ENCODE measurements around the gene HCFC1R1.
A peak's percentile ranks its signal among the peaks of the same experiment; 100 is the strongest.
"Not testable (repeated sequence)": the region's sequence is repeated elsewhere in the genome, so short reads cannot be mapped to it uniquely, and the experiment has no call there.

The HCFC1R1 gene, protein sequence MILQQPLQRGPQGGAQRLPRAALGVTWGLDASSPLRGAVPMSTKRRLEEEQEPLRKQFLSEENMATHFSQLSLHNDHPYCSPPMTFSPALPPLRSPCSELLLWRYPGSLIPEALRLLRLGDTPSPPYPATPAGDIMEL

DNA sequence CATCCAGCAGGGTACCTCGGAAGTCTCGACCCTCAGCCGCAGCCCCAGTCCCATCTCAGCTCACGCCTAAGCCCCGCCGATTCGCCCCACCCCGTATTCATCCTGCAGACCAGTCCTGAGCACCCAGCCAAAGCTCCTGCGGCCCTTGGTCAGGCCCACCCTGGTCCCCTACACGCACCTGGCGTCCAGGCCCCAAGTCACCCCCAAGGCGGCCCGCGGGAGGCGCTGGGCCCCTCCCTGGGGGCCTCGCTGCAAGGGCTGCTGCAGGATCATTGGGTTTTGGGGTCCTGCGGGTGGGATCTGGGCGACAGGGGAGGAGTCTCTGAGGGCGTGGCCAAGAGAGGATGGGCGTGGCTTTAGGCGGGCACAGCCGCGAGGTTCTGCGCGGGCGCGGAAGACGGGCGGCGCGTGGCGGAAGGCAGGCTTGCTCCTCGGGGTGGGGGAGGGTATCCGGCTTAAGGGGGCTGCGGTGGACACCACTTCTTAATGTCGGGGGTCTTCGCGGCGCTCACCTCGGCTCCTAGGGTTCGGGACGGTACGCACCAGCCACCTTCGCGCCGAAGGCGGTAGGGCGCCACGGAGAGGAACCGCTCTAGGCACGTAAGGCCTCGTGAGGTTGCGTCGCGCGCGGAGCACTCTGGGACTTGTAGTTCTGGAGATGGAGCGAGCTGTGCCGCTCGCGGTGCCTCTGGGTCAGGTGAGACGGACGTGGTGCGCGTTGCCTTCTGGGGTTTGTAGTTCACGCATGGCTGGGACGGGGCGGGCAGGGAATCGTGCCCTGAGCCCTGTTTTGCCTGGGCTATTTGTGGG, at the start of gene HCFC1R1, which contains the start of gene THOC6:
TSS of gene HCFC1R1 (minus strand) at position 274 of the 810 bp plus-strand sequence. CDS start at position 273, 1 bp downstream.
TSS of gene THOC6 (plus strand) at position 367 of the 810 bp plus-strand sequence. CDS start at position 659, 292 bp downstream.
- peak; percentile 93 for DNase-seq (ENCODE audit: low spot score)
- TF ChIP-seq, protein P1, sequence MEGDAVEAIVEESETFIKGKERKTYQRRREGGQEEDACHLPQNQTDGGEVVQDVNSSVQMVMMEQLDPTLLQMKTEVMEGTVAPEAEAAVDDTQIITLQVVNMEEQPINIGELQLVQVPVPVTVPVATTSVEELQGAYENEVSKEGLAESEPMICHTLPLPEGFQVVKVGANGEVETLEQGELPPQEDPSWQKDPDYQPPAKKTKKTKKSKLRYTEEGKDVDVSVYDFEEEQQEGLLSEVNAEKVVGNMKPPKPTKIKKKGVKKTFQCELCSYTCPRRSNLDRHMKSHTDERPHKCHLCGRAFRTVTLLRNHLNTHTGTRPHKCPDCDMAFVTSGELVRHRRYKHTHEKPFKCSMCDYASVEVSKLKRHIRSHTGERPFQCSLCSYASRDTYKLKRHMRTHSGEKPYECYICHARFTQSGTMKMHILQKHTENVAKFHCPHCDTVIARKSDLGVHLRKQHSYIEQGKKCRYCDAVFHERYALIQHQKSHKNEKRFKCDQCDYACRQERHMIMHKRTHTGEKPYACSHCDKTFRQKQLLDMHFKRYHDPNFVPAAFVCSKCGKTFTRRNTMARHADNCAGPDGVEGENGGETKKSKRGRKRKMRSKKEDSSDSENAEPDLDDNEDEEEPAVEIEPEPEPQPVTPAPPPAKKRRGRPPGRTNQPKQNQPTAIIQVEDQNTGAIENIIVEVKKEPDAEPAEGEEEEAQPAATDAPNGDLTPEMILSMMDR (IDR thresholded peaks at IDR 0.05; ENCODE audit: extremely low read depth, missing control alignments), result no peak

DNA sequence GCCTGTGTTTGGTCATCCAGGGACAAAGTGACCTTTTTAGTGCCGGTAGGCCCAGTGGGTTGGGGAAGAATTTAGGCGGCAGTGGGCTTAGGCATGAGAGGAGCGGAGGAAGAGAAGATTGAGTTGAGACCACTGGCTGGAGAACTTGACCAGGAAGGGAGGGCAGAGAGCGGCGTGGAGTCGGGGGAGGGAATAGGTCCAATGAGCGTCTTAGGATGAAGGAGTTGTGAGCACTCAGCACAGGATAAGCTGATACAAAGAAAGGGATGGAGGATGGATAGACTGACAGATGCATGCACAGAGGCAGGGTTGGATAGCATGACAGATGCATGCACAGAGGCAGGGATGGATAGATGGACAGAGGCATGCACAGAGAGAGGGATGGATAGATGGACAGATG, 49.7 kb upstream of the HCFC1R1 start:
- TF ChIP-seq, protein P1 (IDR thresholded peaks at IDR 0.05; ENCODE audit: extremely low read depth, missing control alignments), result no peak
- DNase-seq (ENCODE audit: low spot score), result no peak

DNA sequence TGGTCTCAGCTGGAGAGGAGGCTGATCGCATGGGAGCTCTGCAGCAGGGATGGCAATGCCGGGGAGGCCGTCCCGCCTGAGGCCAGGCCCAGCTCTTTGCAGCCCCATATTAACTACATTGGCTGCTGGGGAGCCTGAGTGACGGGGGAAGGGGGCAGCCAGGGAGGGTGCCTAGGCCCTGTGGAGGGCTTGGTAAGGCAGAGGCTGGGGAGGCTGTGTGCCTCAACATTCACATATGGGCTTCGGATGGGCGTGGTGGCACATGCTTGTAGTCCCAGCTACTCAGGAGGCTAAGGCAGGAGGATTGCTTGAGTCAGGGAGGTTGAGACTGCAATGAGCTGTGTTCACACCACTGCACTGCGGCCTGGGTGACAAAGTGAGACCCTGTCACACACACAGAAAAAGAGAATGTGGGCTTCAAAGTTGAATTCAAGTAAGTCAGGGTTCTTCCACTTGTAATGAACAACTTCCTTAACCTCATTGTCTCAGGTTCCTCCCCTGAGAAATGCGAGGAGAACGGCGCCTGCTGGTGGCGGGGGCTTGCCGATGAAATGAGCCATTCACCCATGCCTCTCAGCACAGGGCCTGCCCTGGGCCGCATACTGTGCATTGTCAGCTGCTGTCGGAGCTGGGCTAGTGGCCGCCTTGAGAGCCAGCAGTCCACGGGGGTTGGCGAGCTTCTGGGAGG, 49.0 kb upstream of the HCFC1R1 start:
- not testable (repeated sequence) for DNase-seq (ENCODE audit: low spot score)

DNA sequence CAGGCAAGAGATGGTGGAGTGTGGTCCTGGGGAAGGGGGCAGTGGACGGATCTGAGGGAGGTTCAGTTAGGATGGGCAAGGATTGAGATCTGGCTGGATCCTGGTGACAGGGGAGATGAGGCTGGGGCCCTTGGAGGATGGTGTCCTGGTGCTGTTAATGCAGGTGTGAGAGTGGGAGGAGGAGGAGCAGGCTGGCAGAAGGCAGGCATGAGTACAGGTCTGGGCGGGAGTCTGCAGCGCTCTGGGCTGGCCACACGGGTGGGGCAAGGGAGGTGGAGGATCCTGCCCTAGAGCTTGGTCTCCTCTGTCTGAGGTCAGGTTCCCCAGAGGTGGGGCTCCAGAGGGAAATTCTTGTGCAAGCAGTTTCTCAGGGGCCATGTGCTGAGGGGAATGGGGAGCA, 48.4 kb upstream of the HCFC1R1 start:
- not testable (repeated sequence) for DNase-seq (ENCODE audit: low spot score)

DNA sequence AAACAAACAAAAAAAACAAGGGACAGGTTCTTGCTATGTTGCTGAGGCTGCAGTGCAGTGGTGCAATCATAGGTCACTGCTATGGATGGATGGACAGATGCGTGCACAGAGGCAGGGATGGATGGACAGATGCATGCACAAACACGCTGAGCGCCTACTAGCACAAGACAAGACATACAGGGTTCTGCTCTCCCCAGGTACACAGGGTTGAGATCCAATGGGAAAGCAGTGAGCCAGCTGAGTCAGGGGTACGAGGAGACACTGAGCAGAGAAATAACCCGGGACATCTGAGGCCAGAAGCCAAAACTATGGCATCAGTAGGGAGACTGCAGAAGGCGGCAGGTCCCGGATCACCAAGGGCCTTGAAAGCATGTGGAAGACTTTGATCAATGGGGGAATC, 47.9 kb upstream of the HCFC1R1 start:
- TF ChIP-seq, protein P1 (IDR thresholded peaks at IDR 0.05; ENCODE audit: extremely low read depth, missing control alignments), result no peak
- DNase-seq (ENCODE audit: low spot score), result no peak

DNA sequence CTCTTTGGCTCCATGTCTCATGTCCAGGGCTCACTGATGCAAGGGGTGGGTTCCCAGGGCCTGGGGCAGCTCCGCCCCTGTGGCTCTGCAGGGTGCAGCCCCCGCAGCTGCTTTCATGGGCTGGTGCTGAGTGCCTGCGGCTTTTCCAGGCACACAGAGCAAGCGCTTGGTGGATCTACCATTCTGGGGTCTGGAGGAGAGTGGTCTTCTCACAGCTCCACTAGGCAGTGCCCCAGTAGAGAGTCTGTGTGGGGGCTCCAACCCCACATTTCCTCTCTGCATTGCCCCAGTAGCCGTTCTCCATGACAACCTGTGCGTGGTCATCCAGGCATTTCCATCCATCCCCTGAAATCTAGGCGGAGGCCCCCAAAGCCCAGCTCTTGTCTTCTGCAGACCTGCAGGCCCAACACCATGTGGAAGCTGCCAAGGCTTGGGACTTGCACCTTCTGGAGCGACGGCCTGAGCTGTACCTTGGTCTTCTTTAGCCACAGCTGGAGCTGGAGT, 46.9 kb upstream of the HCFC1R1 start:
- DNase-seq (ENCODE audit: low spot score), result no peak

DNA sequence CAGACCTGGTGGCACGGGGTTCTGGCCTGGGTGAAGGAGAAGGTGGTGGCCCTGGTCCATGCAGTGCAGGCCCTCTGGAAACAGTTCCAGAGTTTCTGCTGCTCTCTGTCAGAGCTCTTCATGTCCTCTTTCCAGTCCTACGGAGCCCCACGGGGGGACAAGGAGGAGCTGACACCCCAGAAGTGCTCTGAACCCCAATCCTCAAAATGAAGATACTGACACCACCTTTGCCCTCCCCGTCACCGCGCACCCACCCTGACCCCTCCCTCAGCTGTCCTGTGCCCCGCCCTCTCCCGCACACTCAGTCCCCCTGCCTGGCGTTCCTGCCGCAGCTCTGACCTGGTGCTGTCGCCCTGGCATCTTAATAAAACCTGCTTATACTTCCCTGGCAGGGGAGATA, 45.4 kb upstream of the HCFC1R1 start:
- not testable (repeated sequence) for DNase-seq (ENCODE audit: low spot score)

More for the DNA sequence above, 46.9 kb upstream of the HCFC1R1 start:
- TF ChIP-seq, protein P1 (IDR thresholded peaks at IDR 0.05; ENCODE audit: extremely low read depth, missing control alignments), result no peak

DNA sequence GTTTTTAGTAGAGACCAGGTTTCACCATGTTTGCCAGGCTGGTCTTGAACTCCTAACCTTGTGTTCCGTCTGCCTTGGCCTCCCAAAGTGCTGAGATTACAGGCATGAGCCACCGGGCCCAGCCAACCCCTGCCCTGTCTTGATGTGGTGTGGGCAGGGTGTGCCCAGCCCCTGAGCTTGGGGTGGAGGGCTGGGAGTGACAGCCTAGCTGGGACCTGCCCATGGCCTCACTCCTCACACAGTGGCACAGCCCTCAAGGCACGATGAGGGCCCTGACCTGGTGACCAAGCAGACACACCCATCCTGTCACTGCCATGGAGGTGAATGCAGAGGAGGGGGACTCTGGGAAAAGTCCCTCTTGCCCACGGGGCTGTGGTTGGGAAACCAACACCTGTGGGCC, 44.7 kb upstream of the HCFC1R1 start:
- TF ChIP-seq, protein P1 (IDR thresholded peaks at IDR 0.05; ENCODE audit: extremely low read depth, missing control alignments), result no peak

More for the DNA sequence above, 44.7 kb upstream of the HCFC1R1 start:
- DNase-seq (ENCODE audit: low spot score), result no peak
